Cardiac septum (tissue), 1 donor: Measurements from ENCODE around the gene AGAP2. TPM values are rescaled to one million over a fixed set of nuclear protein-coding genes. Genes with fewer than 3 reads are reported as not detected.
"Not testable (repeated sequence)": the region's sequence is repeated elsewhere in the genome, so short reads cannot be mapped to it uniquely, and the experiment has no call there.

Experiments used
- DNase-seq: peaks from one replicate; pipeline ENCODE4 v3.0.0-alpha.2; 2020; ENCODE audit warnings: low spot score
- intact Hi-C: fragments of 100-400 bp; cut with DNase I; formaldehyde crosslinking; loops from one replicate; pipeline ENCODE4 v1.14.0; 2022
- total RNA-seq: library from RNA; stranded (reverse); fragmentation: NEBNext Ultra II Directional; extraction: Animal tissue kit (Norgen Biotek cat#: 25700); gene quantifications from one replicate; pipeline ENCODE4 v1.2.1, GENCODE V29; 2021
- donor health status: DM: no; HTN: no; CAD: no.

AGAP2 gene
- total RNA-seq, 1 donor from 2014 or later: 6.1 TPM

GRCh38 chr12:57729321-57729844 lies 9.2 kb downstream of the AGAP2 start:
- intact Hi-C loops: no loop called here
- no peak for DNase-seq

DNA sequence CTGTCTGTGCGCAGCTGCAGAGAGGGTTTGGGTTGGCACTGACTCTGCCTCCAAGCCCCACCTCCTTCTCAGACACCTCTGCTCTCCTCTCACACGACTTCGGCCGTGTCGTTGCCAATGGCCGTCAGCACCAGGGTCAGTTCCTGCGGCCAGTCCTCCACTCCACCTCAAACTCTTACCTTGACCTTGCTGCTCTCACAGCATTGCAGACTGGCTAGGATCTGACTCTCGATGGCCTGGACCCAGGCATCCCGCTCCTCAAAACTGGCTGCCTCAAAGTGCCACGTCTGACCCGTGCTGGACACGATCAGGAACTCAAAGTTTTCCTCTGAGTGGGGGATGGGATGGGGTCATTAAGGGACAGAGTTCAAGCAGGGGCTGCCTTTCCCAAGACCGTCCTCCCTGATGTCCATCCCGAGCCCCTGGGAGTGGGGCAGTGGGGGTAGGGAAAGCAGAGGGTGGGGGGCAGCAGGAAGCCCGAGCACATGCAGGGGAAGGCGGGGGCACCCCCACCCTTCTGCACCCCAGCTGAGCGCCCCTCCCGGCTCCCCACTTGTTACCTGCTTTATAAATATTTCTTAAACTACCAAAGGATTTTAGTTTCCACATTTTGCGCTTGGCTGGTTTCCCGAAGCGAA lies 10.7 kb downstream of the AGAP2 start:
- DNase-seq: no peak
- intact Hi-C loops: no loop called here

GRCh38 chr12:57726884-57727757 lies 11.4 kb downstream of the AGAP2 start:
- intact Hi-C loops: no loop called here
- DNase-seq: no peak

DNA sequence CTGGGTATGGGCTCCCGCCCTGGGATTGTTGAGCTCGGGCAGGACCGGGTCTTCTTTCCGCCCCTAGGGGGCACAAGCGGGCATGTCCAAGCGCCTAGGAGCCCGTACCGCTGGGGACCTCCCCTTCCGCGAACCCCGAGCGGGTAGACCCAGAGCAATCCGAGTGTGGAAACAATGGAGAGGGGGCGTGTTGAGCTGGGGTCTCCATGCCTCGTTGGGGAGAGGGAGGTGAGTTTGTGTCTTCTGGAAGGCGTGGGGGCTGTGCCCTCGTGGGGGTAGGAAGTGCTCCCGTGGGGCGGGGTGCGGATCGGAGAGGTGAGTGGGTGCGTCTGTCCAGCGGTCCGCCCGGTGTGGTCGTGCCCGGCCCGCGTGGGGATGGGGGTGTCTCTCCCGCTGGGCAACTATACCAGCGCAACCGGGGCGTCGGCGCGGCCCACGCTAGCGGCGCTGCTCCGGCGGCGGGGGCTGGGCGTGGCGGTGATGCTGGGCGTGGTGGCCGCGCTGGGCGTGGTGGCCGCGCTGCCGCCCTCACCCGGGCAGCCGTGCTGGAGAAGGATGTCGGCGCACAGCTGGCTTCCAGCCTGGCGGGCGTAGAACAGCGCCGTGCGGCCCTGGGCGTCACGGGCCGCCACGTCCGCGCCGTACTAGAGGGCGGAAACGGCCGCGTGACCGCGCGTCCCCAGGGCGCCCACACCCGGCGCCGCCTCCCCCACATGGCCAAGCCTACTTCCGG lies 12.2 kb downstream of the AGAP2 start:
- intact Hi-C loops: no loop called here
- DNase-seq: no peak

DNA sequence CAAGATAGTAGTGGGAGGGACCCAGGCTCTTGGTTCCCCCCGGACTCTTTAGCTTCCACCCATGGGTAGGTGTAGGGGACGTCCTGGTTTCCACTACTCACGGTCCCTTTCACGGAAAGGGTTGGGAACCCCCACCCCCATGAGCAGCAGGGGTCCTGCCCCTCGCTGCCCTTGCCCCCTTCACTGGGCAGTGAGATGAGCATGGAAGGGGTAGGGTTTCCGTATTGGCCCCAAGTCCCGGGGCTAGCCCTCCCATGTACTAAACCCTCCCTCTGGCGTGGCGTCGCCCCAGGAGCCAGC lies 12.7 kb downstream of the AGAP2 start:
- intact Hi-C loops: no loop called here
- no peak for DNase-seq

- no peak for DNase-seq
- intact Hi-C loops: no loop called here
Measured at GRCh38 chr12:57724936-57725740, 13.4 kb downstream of the AGAP2 start.

- DNase-seq: no peak
- intact Hi-C loops: no loop called here
Measured at GRCh38 chr12:57724003-57724935, 14.3 kb downstream of the AGAP2 start.

- DNase-seq: no peak
Measured at GRCh38 chr12:57723630-57723962, 14.9 kb downstream of the AGAP2 start.

GRCh38 chr12:57722716-57723629 lies 15.6 kb downstream of the AGAP2 start:
- intact Hi-C loops: no loop called here
- DNase-seq: no peak

More at GRCh38 chr12:57723630-57723962, 14.9 kb downstream of the AGAP2 start:
- intact Hi-C loops: no loop called here

DNA sequence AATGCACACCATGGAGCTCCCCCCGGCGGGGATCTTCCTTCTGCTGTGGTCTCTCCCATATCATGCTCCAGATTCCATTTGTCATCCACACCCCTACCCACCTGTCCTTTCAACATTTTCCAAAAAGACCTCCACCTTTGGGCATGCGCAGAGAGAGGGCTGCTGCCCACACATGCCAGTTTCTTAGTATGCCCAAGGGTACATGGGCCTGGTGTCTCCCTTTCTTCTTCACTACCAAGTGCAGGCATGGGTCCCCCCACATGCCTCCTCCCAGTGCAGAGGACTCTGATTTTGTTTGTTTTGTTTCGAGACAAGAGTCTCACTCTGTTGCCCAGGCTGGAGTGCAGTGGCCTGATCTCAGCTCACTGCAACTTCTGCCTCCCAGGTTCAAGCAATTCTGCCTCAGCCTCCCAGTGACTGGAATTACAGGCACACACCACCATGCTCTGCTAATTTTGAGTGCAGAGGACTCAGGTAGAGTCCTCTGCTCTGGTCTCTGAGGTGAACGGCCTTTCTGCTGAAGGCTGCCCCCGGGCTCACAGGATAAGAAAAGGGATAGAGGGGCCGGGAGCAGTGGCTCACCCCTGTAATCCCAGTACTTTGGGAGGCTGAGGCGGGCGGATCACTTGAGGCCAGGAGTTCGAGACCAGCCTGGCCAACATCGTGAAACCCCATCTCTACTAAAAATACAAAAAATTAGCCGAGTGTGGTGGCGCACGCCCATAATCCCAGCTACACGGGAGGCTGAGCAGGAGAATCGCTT lies 16.5 kb downstream of the AGAP2 start:
- intact Hi-C loops, DNase-seq: not testable (repeated sequence)

- intact Hi-C loops: no loop called here
- DNase-seq: no peak
Measured at GRCh38 chr12:57720606-57721595, 17.6 kb downstream of the AGAP2 start.

GRCh38 chr12:57719777-57720605 lies 18.6 kb downstream of the AGAP2 start:
- intact Hi-C loops: no loop called here
- no peak for DNase-seq

DNA sequence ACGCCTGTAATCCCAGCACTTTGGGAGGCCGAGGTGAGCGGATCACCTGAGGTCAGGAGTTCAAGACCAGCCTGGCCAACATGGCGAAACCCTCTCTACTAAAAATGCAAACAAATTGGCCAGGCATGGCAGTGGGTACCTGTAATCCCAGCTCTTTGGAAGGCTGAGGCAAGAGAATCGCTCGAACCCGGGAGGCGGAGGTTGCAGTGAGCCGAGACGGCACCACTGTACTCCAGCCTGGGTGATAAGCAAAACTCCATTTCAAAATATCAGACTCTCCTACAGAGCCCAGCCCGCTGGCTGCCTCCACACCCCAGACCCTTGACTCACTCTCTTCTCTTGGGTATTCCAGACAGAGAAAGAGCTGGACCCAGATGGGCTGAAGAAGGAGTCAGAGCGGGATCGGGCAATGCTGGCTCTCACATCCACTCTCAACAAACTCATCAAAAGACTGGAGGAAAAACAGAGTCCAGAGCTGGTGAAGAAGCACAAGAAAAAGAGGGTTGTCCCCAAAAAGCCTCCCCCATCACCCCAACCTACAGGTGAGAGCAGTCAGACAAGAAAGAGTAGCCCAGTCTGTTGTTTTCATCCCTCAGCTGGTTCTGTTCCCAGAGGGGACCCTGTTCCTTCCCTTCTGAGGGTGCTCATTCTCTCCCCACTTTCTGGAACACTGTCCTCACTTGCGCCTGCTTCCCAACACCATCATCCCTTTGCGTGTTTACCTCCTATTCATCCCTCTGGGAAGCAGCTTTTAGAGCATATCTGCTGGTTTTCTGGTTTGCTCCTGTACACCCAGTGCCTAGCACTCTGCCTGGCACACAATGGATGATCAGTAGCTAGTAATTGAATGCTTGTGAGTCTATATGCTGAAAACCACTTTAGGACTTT lies 19.7 kb downstream of the AGAP2 start:
- DNase-seq: no peak
- intact Hi-C loops: no loop called here
